ENCODE measurements around the gene SSTR3. TPM values are rescaled to one million over a fixed set of nuclear protein-coding genes. Genes with fewer than 3 reads are reported as not detected.

SSTR3 gene
- polyA plus RNA-seq, 4 donors = 0.83 to 1.1 (median 0.88) TPM

GRCh38 chr22:37229805-37230672 lies 17.8 kb upstream of the SSTR3 start:
- no peak for DNase-seq (ENCODE audit: low read depth in 4 of 4, low spot score in 2 of 4)

- DNase-seq (ENCODE audit: low read depth in 4 of 4, low spot score in 2 of 4) = no peak
Observed at GRCh38 chr22:37229012-37229804, 16.9 kb upstream of the SSTR3 start.

DNA sequence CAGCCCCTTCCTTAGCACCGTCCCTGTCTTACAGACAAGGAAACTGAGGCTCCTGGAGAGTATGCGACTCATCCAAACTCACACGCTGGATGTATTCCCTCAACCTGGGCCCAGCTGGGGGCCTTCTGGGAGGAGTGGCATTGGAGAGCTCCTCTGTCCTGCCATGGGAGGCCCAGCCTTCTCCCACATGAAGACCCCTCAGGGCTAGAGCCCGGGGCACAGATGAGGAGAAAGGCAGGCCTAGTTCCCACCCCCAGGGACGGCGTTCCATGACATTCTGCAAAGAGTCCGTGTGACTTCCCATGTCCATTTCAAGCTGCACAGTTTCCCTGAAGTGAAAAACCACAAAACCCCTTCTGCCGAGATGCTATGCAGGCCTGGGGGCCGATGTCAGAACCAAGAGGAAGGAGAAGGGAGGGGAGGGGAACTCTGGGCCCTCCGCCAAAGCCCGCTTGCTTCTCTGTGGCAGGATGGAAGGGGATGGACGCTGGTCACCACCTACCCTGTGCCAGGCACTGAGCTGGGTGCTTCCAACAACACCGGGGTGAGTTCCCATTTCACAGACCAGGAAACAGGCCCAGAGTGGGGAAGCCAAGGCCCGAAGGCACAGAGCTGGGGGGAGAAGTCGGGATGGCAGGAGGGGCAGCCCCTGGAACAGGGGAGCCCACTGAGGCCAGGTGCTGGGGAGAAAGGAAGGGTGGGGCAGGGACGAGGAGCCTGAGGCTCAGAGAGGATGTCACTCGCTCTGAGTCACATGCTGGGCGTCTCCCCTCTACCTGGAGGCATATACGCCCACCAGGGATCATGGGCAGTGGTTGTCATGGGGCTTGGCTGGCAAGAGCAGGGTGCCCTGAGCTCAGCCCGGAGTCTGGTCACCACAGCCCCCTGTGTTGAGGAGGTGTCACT lies 16.1 kb upstream of the SSTR3 start:
- no peak for DNase-seq (ENCODE audit: low read depth in 4 of 4, low spot score in 2 of 4)

- DNase-seq (ENCODE audit: low read depth in 4 of 4, low spot score in 2 of 4) = no peak
Observed at GRCh38 chr22:37226514-37226913, 14.2 kb upstream of the SSTR3 start.

- no peak for DNase-seq (ENCODE audit: low read depth in 4 of 4, low spot score in 2 of 4)
Observed at GRCh38 chr22:37226087-37226486, 13.8 kb upstream of the SSTR3 start.

- no peak for DNase-seq (ENCODE audit: low read depth in 4 of 4, low spot score in 2 of 4)
Observed at GRCh38 chr22:37225481-37225880, 13.2 kb upstream of the SSTR3 start.

GRCh38 chr22:37224757-37225420 lies 12.6 kb upstream of the SSTR3 start:
- DNase-seq (ENCODE audit: low read depth in 4 of 4, low spot score in 2 of 4) = no peak

GRCh38 chr22:37223965-37224551 lies 11.8 kb upstream of the SSTR3 start:
- no peak for DNase-seq (ENCODE audit: low read depth in 4 of 4, low spot score in 2 of 4)

- no peak for DNase-seq (ENCODE audit: low read depth in 4 of 4, low spot score in 2 of 4)
Observed at GRCh38 chr22:37222440-37222971, 10.2 kb upstream of the SSTR3 start.

DNA sequence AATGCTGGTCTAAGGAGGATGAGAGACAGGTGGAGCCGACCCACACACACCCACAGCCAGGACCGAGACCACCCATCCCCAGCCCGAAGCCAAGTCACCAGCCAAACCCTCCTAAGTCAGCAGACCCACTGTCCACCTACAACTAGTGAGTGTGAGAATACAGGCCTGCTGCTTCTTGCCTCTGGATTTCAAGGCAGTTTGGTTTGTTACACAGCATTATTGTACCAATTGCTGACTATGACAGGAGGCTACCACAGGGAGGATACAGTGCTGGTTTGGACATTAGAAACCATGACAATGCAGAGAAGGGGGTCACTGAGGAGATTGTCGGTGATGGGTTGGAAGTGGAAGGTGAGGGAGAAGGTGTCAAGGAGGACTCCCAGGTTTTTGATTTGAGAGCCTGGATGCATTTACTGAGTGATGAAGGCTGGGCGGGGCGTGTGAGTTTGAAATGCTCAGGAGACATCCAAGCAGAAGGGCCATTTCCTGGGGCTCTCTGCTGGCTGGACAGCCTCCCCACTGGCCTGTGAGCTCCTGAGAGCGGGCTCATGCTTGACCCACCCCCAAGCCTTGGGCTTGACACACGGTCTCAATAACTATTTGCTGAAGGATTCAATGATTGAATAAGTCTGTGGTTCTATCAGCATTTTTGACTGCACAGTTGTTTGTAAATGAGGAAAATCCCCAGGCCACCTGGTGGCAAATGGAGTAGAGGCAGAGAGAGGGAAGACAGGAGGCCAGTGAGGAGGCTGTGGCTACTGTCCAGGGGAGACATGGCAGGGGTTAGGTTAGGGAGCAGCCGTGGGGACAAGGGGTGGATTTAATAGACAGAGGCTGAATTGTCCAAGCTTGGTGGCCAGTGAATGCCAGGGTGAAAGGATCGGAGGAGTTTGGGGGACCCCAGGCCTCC lies 9.4 kb upstream of the SSTR3 start:
- DNase-seq (ENCODE audit: low read depth in 4 of 4, low spot score in 2 of 4) = no peak

- no peak for DNase-seq (ENCODE audit: low read depth in 4 of 4, low spot score in 2 of 4)
Observed at GRCh38 chr22:37220543-37220981, 8.3 kb upstream of the SSTR3 start.

GRCh38 chr22:37219533-37219932 lies 7.3 kb upstream of the SSTR3 start:
- no peak for DNase-seq (ENCODE audit: low read depth in 4 of 4, low spot score in 2 of 4)

- DNase-seq (ENCODE audit: low read depth in 4 of 4, low spot score in 2 of 4) = no peak
Observed at GRCh38 chr22:37218771-37219411, 6.6 kb upstream of the SSTR3 start.

GRCh38 chr22:37218399-37218770 lies 6.1 kb upstream of the SSTR3 start:
- DNase-seq (ENCODE audit: low read depth in 4 of 4, low spot score in 2 of 4) = no peak

DNA sequence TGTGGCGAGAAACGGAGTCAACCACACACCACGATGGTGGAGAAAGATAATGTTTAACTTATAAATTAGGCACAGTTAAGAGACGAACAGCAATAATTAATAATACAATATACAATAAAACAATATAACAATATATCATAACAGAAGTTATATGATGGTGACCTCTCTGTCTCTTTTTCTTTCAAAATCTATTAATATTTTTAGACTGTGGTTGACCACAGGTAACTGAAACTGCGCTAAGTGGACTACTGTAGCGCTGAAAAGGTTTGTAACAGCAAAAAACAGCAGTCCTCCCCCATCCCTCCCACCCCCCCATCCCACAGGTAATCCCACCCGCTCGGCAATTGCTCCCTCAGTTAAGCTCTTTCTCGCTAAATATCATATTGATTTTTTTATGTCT lies 3.6 kb upstream of the SSTR3 start:
- no peak for DNase-seq (ENCODE audit: low read depth in 4 of 4, low spot score in 2 of 4)

- no peak for DNase-seq (ENCODE audit: low read depth in 4 of 4, low spot score in 2 of 4)
Observed at GRCh38 chr22:37214731-37215030, 2.4 kb upstream of the SSTR3 start.

- DNase-seq (ENCODE audit: low read depth in 4 of 4, low spot score in 2 of 4) = no peak
Observed at GRCh38 chr22:37213941-37214730, 1.9 kb upstream of the SSTR3 start.

All from left renal cortex interstitium (tissue), 4 donors.